HG02588 (cell line): ENCODE data around the gene NF1.
"Not testable (repeated sequence)": the region's sequence is repeated elsewhere in the genome, so short reads cannot be mapped to it uniquely, and the experiment has no call there.

Source experiments
- ATAC-seq: cut with Tn5 transposase; IDR thresholded peaks from one replicate; pipeline ENCODE4 v1.9.1; 2021; ENCODE audit warnings: mild to moderate bottlenecking, moderate library complexity; ENCODE audit not compliant: unreplicated experiment

NF1 gene

GRCh38 chr17:31320241-31320640 is 225.5 kb downstream of the NF1 start:
- no peak for ATAC-seq

- no peak for ATAC-seq
These were observed 226.0 kb downstream of the NF1 start for GRCh38 chr17:31320791-31321190.

GRCh38 chr17:31321481-31321880 is 226.7 kb downstream of the NF1 start, which contains the start of gene EVI2A:
TSS of gene EVI2A (minus strand) at chr17:31321622. CDS start at chr17:31319013, 2,609 bp downstream.
- ATAC-seq = peak; percentile 37

- no peak for ATAC-seq
These were observed 227.2 kb downstream of the NF1 start for GRCh38 chr17:31321966-31322365.

GRCh38 chr17:31323551-31323950 is 228.8 kb downstream of the NF1 start:
- no peak for ATAC-seq

GRCh38 chr17:31327534-31328159 is 232.9 kb downstream of the NF1 start:
- no peak for ATAC-seq

- no peak for ATAC-seq
These were observed 233.4 kb downstream of the NF1 start for GRCh38 chr17:31328160-31328535.

- ATAC-seq = no peak
These were observed 234.4 kb downstream of the NF1 start for GRCh38 chr17:31329221-31329620.

- no peak for ATAC-seq
These were observed 245.3 kb downstream of the NF1 start for GRCh38 chr17:31339906-31340661.

GRCh38 chr17:31345191-31345747 is 250.5 kb downstream of the NF1 start:
- ATAC-seq = not testable (repeated sequence)

- ATAC-seq = no peak
These were observed 254.7 kb downstream of the NF1 start for GRCh38 chr17:31349454-31349853.

GRCh38 chr17:31355935-31356334 is 261.2 kb downstream of the NF1 start:
- no peak for ATAC-seq

- ATAC-seq = no peak
These were observed 262.3 kb downstream of the NF1 start for GRCh38 chr17:31357091-31357490.

GRCh38 chr17:31357839-31358394 is 263.1 kb downstream of the NF1 start:
- no peak for ATAC-seq

GRCh38 chr17:31364012-31364411 is 269.2 kb downstream of the NF1 start:
- no peak for ATAC-seq

GRCh38 chr17:31366088-31366487 is 271.3 kb downstream of the NF1 start:
- ATAC-seq = no peak

- no peak for ATAC-seq
These were observed 274.5 kb downstream of the NF1 start for GRCh38 chr17:31369266-31369665.

GRCh38 chr17:31371511-31372097 is 276.8 kb downstream of the NF1 start:
- ATAC-seq = no peak

- ATAC-seq = no peak
These were observed 278.6 kb downstream of the NF1 start for GRCh38 chr17:31373150-31374093.

- no peak for ATAC-seq
These were observed 279.3 kb downstream of the NF1 start for GRCh38 chr17:31374094-31374447.
